ENCODE results near the gene MRPL58.

MRPL58 gene

DNA sequence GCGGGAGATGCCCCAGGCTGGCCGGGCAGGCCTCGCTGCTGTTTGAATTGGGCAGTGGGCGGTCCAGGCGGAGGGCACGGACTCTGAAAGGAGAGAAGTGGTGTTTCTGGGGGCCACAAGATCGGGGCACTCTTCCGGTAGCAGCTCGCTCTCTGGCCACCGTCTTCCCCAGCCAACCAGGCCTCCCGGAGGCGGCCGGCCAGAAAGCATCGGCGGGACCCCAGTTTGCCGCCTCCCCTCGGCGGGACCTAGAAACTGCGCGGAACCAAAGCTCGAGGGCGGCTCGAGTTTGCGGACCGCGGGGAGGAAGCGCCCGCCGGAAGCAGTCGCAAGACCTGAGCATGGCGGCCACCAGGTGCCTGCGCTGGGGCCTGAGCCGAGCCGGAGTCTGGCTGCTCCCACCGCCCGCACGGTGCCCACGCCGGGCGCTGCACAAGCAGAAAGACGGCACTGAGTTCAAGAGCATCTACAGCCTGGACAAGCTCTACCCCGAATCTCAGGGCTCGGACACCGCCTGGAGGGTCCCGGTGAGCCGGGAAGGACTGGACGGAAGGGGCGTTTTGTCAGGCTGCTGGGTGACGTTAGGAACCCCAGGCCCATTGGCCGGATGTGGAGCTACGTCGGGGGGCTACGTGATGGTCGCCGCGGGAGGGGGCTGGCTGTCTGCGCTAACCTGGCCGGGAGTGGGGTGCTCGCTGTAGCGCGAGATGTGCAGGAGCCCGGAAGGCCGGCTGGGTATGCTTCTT, at the start of gene MRPL58 (continued):
- TF ChIP-seq ZNF530 (tag by site-specific recombination; IDR thresholded peaks at IDR 0.05; ENCODE audit: low read depth) (no peak), ZNF23 (tag by site-specific recombination; IDR thresholded peaks at IDR 0.05; ENCODE audit: borderline replicate concordance) (no peak), ZNF146 (tag by site-specific recombination; IDR thresholded peaks at IDR 0.05) (no peak; the same call in 1 of the 2 replicates), ZNF19 (tag by site-specific recombination; IDR thresholded peaks at IDR 0.05; ENCODE audit: low read depth) (no peak), ZNF214 (tag by site-specific recombination; IDR thresholded peaks at IDR 0.05; ENCODE audit: borderline replicate concordance) (no peak), ZNF155 (tag by site-specific recombination; IDR thresholded peaks at IDR 0.05) (no peak), ZNF221 (tag by site-specific recombination; IDR thresholded peaks at IDR 0.05; ENCODE audit: borderline replicate concordance) (no peak), OVOL3 (tag by site-specific recombination; IDR thresholded peaks at IDR 0.05) (no peak), OSR2 (tag by site-specific recombination; IDR thresholded peaks at IDR 0.05) (no peak), REPIN1 (tag by site-specific recombination; IDR thresholded peaks at IDR 0.05; ENCODE audit: low read depth) (peak; percentile 72; the same call in 1 of the 2 replicates), PRDM4 (tag by site-specific recombination; IDR thresholded peaks at IDR 0.05) (peak; percentile 67), ZNF704 (tag by site-specific recombination; IDR thresholded peaks at IDR 0.05) (no peak), SCRT1 (tag by site-specific recombination; IDR thresholded peaks at IDR 0.05; ENCODE audit: borderline replicate concordance) (no peak), GLIS1 (tag by site-specific recombination; IDR thresholded peaks at IDR 0.05) (peak; percentile 44; the same call in 1 of the 2 replicates), HOXD13 (CRISPR knock-in tag; IDR thresholded peaks at IDR 0.05; ENCODE audit: borderline replicate concordance) (no peak; the same call in 1 of the 2 replicates), BCL11A (tag by site-specific recombination; IDR thresholded peaks at IDR 0.05; ENCODE audit: low read depth) (peak; percentile 12), ZNF18 (tag by site-specific recombination; IDR thresholded peaks at IDR 0.05) (no peak), ZNF302 (tag by site-specific recombination; IDR thresholded peaks at IDR 0.05; ENCODE audit: low read depth) (no peak), ZBTB48 (tag by site-specific recombination; IDR thresholded peaks at IDR 0.05) (peak; percentile 73; the same call in 1 of the 2 replicates), ZSCAN16 (tag by site-specific recombination; IDR thresholded peaks at IDR 0.05) (no peak), ZNF24 (tag by site-specific recombination; IDR thresholded peaks at IDR 0.05) (peak; percentile 66; the same call in 1 of the 2 replicates), ZFP37 (tag by site-specific recombination; IDR thresholded peaks at IDR 0.05) (peak; percentile 89), KLF1 (tag by site-specific recombination; IDR thresholded peaks at IDR 0.05) (peak; percentile 62), FEZF1 (tag by site-specific recombination; IDR thresholded peaks at IDR 0.05) (no peak)
- TF ChIP-seq, protein P1, sequence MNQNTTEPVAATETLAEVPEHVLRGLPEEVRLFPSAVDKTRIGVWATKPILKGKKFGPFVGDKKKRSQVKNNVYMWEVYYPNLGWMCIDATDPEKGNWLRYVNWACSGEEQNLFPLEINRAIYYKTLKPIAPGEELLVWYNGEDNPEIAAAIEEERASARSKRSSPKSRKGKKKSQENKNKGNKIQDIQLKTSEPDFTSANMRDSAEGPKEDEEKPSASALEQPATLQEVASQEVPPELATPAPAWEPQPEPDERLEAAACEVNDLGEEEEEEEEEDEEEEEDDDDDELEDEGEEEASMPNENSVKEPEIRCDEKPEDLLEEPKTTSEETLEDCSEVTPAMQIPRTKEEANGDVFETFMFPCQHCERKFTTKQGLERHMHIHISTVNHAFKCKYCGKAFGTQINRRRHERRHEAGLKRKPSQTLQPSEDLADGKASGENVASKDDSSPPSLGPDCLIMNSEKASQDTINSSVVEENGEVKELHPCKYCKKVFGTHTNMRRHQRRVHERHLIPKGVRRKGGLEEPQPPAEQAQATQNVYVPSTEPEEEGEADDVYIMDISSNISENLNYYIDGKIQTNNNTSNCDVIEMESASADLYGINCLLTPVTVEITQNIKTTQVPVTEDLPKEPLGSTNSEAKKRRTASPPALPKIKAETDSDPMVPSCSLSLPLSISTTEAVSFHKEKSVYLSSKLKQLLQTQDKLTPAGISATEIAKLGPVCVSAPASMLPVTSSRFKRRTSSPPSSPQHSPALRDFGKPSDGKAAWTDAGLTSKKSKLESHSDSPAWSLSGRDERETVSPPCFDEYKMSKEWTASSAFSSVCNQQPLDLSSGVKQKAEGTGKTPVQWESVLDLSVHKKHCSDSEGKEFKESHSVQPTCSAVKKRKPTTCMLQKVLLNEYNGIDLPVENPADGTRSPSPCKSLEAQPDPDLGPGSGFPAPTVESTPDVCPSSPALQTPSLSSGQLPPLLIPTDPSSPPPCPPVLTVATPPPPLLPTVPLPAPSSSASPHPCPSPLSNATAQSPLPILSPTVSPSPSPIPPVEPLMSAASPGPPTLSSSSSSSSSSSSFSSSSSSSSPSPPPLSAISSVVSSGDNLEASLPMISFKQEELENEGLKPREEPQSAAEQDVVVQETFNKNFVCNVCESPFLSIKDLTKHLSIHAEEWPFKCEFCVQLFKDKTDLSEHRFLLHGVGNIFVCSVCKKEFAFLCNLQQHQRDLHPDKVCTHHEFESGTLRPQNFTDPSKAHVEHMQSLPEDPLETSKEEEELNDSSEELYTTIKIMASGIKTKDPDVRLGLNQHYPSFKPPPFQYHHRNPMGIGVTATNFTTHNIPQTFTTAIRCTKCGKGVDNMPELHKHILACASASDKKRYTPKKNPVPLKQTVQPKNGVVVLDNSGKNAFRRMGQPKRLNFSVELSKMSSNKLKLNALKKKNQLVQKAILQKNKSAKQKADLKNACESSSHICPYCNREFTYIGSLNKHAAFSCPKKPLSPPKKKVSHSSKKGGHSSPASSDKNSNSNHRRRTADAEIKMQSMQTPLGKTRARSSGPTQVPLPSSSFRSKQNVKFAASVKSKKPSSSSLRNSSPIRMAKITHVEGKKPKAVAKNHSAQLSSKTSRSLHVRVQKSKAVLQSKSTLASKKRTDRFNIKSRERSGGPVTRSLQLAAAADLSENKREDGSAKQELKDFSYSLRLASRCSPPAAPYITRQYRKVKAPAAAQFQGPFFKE (tag by site-specific recombination; IDR thresholded peaks at IDR 0.05; ENCODE audit: borderline replicate concordance), result no peak
- TF ChIP-seq, protein P2, sequence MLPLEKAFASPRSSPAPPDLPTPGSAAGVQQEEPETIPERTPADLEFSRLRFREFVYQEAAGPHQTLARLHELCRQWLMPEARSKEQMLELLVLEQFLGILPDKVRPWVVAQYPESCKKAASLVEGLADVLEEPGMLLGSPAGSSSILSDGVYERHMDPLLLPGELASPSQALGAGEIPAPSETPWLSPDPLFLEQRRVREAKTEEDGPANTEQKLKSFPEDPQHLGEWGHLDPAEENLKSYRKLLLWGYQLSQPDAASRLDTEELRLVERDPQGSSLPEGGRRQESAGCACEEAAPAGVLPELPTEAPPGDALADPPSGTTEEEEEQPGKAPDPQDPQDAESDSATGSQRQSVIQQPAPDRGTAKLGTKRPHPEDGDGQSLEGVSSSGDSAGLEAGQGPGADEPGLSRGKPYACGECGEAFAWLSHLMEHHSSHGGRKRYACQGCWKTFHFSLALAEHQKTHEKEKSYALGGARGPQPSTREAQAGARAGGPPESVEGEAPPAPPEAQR (tag by site-specific recombination; IDR thresholded peaks at IDR 0.05), result no peak
